GM21423 (cell line): ENCODE results near the gene RAB27A.
A peak's percentile ranks its signal among the peaks of the same experiment; 100 is the strongest.

Experiments used
- ATAC-seq: cut with Tn5 transposase; IDR thresholded peaks from one replicate; pipeline ENCODE4 v1.9.1; 2021; ENCODE audit warnings: mild to moderate bottlenecking, moderate library complexity; ENCODE audit not compliant: unreplicated experiment

Gene RAB27A

GRCh38 chr15:55230051-55230670 lies 59.5 kb downstream of the RAB27A start:
- ATAC-seq = no peak

GRCh38 chr15:55226127-55226526 lies 63.5 kb downstream of the RAB27A start:
- no peak for ATAC-seq

DNA sequence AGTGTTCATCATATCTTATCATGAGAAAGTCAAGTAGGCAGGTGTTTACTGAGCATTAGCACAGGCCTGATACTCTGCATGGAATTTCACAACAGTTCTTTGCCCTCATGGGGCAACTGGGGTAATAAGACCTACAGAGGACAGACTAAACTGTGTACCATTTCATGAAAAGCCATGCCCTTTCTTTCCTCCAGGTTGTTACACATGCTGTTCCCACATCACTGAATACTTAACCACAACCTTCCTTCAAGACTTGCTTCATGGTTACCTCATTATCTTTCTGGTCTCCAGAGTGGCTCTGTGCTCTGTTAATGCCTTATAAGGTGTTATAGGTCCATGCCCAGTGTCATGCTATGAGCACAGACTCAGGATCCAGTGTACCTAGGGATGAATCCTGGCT lies 64.7 kb downstream of the RAB27A start:
- peak; percentile 38 for ATAC-seq

DNA sequence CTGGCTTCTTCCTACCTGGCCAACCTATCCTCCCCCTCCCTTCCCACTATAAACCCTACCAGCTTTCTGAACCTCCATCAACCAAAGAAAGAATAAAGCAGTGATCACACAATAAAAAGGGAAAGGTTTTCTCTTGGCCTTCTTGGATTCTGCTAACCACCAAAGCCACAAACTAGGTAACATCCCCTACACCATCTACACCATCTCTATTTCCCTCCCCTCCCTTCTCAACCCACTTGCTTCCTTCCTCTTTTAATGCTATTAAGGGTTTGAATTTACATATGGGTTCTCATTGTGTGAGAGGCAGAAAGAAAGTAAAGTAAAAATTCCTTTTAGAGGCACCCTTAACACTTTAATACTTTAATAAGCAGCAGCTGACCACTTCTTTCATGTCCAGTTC lies 67.0 kb downstream of the RAB27A start:
- ATAC-seq = peak; percentile 59

DNA sequence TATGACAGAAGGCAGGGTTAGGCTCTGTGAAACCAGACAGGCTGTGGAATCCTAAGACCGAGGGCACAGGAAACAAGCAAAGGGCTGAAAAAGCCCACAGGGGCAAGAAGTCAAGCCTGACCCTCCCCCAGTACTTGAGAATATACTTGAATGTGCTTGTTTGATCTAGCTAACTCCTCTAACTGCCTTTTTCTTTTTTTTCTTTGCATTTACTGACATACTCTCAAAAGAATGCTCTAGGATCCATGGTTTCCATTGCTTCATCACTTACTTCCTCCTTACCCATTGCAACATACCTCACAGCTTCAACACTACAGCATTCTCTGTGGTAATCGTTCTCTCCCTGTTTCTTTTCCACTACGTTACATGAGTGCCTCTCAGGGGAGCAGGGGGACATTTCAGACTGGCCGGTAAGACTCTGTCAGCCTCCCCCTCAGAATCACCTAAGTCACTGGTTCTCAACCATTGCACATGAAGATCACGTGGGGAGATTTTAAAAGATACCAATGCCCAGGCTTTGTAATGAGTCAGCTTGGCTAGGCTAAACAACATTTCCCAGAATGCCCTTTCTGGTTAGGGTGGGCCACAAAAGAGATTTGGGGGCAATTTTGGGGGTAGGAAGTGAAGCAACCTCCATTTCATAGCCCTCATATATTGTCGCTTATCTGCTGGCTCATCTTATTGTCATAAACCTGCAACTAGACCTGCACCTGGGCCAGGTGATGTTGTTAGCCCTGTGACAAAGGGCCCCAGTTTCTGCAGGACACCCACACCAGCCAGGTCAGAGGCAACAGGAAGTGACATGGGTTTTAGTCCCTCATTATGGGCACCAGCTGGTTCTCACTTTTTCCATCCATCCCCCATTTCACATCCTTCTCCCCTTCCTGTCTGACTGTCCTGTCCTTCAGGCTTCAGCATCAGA lies 68.3 kb downstream of the RAB27A start:
- ATAC-seq = peak; percentile 37

DNA sequence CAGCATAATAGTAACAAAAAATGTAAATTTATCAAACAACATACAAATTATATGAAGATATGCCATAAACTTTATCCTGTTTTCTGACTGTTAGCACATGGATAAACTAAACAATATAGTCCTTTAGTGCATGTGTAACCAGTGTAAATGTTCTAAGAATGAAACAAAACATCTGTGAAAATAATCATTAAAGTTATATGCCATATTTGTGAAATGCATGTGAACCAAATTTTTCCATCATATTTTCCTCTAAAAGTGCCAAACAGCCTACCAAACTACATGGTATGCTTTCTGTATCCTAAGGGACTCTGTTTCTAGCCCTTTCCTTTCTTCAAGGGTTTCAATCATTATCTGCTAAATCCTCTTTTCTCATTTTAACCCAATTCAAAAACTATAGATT lies 69.0 kb downstream of the RAB27A start:
- ATAC-seq = no peak

DNA sequence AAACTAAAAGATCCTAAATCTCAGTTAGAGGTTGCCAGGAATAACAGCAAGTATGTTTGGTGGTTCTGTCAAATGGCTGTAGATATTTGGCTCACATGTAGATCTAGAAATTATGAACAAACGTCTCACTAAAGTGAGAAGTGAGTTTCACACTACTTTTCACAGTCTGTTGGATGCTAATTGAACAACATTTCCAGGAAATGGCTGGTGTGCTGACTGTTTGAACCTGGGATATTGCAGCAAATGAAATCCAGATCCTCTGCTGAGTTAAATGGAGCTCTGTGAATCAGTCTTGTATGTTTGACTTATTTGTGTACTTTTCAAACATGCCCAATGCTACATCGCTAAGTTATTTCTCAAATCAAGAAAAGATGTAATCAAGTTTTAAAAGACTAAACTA lies 71.6 kb downstream of the RAB27A start:
- ATAC-seq = no peak

DNA sequence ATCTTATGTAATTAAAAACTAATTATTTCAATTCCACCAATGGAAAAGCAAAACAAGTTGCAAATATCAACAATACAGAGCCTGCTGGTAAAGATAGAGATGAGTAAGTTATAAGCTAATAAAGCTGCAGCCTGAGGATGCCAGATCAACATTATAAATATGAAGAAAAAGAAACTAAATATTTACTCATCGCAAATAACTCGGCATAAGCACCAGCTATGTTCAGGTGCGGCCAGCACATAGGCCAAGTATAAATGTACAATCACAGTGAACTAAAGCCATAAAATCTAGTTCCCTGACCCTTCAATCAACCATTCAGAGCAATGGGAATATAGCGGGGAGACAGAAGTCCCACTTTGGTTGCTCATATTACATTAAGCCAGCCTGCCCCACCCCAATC lies 85.1 kb downstream of the RAB27A start:
- no peak for ATAC-seq

DNA sequence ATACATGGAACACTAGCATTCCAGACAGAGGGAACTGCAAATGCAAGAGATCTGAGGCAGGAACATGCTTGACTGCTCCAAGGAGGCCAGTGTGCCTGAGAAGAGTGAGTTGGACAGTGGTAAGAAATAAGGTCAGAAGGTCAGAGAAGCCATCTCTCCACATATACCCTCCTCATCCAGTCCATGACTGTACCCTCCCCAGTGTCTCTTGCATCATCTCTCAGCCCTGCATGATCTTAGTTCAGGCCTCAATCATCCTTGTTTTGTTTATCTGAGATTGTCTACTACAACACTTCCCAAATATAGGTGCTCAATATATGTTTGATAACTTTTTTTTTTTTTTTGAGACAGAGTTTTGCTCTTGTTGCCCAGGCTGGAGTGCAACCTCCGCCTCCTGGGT lies 87.4 kb downstream of the RAB27A start:
- no peak for ATAC-seq

GRCh38 chr15:55198706-55199105 lies 90.9 kb downstream of the RAB27A start:
- no peak for ATAC-seq

GRCh38 chr15:55197719-55198118 lies 91.9 kb downstream of the RAB27A start:
- no peak for ATAC-seq

DNA sequence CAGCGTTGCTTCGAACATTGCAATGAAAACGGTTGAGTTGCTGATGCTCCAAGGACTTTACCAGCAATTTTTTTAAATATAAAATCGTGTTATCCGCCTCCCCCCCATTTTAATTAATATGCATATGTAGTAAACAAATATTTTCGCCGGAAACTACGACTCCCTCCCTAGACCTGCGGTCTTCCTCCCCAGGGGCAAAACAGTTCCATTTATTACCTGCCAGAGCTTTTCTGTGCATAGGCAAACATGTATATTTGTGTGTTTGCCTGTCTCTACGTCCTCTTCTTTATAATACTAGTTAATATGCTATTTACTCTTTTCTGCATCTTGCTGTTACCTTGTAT lies 92.3 kb downstream of the RAB27A start:
- peak; percentile 20 for ATAC-seq

DNA sequence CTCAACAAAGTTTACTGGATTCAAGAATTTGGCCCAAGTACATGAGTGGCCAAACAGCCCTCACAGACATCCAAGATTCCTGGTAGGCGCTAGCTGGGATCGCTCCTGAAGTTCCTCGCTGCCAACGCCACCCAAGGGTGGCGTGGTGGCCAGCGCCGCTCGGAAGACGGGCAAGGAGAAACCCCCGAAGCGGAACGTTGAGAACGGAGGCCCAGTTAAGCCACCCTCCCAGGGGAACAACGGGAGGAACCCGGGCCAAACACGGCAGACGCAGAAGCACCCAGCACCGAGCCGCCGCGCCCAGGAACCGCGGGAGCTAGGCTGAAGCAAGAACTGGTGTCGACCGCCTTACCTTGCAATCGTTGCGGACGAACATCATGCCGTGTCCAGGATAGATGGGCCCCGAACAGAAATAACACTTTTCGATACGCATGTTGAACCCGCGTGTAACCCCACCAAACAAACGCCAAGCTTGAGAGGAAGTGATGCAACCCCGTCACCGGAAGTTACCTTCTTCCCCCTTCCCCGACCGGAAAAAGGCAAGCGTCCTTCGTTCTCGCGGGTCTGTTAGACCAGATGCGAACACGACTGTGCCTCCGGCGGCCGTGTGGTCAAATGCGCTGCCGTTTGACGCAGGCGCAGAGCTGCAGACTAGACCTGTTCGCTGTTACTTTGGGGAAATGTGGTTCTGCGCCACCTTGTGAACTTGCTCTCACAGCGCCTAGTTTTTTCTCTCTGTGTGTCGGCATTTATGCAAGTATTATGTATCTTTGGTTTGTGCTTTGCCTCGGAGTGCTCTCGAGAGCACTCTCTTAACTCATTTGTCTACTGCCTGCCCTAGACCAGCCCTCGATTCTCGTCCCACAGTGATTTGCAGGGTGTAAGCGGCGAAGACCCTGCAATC lies 92.9 kb downstream of the RAB27A start, which contains the start of gene RSL24D1:
Gene RSL24D1 (minus strand): TSS at position 484 of the 904 bp plus-strand sequence. CDS start 51 bp downstream, at position 433.
- peak; percentile 96 for ATAC-seq

DNA sequence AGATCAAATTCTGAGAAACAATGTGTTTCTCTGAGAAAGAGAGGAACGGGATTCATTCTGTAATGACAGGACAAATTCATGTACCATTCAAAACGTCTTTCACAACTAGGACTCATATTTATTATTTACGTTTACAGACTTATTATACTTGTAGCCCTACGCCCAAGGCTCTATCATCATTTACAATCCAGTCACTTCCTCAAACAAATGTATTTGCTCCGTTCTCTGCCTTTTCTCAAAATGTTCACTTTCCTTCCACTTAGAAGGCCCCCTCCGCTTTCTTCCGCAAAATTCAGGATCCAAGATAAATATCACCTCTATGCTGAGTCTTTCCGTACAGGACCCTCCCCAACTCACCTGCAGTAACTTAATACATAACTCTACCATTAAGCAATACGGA lies 93.6 kb downstream of the RAB27A start:
- ATAC-seq = no peak

DNA sequence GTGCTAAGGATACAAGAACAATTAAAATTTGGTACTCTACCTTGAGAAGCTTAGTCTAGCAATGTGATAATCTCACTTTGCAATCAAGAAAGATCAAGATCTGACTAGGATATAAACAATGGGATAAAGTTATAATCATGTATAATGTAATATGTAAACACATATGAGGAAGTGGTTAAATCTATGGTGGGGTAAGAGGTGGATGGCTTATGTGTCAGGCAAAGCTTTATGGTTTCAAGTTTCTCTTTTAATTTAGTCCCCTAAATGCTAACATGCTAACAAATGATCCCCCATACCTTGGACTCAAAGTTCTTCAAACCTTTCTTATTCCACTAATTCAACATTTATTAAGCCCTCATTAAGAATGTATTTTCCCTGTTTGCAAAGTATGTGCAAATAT lies 95.4 kb downstream of the RAB27A start:
- ATAC-seq = no peak

- ATAC-seq = no peak
Observed at GRCh38 chr15:55186331-55186730, 103.3 kb downstream of the RAB27A start.

- no peak for ATAC-seq
Observed at GRCh38 chr15:55183679-55184078, 105.9 kb downstream of the RAB27A start.

DNA sequence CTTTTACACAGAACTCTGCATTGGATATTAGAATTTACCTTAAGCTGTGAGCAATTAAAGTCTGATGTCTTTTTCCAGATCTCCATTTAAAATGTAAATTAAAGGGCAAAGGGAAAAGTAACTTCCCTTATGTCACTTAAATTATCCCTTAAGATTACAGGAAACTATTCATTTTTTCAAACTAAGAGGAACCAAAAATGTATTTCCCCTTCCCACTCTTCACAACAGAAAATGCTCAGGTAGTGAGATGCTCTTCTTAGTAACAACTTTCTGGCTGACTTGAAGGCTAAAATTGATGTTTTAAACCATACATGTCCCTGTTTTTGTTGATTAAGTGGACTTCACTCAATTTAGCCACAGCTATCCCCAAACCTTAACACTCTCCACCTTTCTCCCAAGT lies 110.5 kb downstream of the RAB27A start:
- no peak for ATAC-seq

DNA sequence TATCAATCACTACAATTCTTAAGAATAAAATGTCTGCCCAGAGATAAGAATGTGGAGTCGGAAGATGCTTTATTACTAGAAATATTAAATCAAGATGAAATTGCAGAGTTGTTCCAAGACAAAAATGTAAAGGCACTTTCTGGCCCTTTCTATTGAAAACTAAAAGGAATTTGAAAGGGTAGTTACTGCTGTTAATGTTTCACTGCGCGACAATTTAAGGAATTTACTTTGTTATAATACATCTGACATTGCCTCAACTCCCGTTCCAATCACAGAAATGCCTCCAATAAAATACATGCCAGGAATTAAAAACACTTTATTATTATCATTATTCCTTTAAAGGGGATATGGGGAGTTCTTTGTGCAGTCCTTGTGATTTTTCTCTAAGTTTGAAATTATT lies 119.3 kb downstream of the RAB27A start:
- ATAC-seq = no peak

GRCh38 chr15:55168350-55168974 lies 121.2 kb downstream of the RAB27A start:
- ATAC-seq = peak; percentile 76

GRCh38 chr15:55164284-55164683 lies 125.3 kb downstream of the RAB27A start:
- ATAC-seq = no peak
